GM19025 (cell line): ENCODE data around the gene FRMD1.

Experiments used
- ATAC-seq: cut with Tn5 transposase; IDR thresholded peaks from one replicate; pipeline ENCODE4 v1.9.1; 2021; ENCODE audit warnings: mild to moderate bottlenecking, low read depth, moderate library complexity; ENCODE audit not compliant: unreplicated experiment

Gene FRMD1

DNA sequence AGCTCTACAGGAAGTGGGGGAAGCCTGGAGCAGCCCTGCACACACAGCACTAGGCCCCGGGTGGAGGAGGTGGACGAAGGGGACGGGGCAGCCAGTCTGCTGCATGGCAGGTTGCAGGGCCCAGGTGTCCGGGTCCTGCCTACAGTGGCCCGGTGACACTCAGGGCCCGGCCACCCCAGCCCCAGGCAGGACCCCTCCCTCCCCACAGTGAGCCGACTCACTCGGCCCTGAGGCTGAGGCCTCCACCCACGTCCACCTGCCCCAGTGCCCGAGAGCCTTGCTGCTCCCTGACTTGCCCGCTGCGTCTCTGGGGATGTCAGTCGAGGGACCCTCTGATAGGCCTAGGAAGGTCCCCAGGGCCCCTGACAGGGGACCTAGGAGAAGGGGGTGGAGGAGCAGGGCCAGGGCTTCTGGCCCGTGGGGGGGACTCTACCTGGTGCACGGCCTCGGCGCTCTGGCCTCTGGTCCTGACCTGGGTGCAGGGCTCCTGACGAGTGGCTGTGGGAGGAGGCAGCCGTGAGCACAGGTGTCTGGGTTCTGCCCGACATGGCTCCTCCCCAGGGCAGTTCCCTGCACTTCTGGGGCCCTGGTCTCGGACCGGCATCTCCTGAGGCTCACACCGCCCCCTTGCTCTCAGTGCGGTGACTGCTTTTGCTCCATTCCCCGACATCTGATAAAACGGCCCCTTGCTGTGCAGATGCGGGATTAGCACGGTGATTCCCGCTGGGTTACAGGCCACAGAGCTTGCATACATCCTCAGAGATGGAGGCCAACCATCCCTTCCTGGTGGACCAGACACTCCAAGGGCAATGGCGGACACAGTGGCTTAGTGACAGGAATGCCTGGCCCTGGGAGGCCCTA, 20.1 kb downstream of the FRMD1 start:
- ATAC-seq: no peak

DNA sequence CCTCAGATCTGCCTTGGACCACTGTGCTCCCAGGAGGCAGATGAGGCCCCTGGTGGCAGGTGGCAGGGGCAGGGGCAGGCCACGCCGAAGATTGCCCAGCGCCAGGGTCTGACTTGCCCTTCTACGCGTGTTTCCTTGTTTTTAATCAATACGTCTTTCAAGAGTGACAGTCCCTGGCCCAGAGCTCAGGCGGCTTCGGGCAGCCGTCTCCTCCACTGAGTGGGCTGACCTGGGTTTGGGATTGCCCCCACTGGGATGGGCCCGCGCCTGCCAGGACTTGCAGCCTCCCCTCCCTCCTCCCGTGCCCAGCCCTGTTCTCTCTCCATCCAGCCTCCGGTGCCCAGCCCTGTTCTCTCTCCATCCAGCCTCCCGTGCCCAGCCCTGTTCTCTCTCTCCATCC, 21.2 kb downstream of the FRMD1 start:
- ATAC-seq: no peak

DNA sequence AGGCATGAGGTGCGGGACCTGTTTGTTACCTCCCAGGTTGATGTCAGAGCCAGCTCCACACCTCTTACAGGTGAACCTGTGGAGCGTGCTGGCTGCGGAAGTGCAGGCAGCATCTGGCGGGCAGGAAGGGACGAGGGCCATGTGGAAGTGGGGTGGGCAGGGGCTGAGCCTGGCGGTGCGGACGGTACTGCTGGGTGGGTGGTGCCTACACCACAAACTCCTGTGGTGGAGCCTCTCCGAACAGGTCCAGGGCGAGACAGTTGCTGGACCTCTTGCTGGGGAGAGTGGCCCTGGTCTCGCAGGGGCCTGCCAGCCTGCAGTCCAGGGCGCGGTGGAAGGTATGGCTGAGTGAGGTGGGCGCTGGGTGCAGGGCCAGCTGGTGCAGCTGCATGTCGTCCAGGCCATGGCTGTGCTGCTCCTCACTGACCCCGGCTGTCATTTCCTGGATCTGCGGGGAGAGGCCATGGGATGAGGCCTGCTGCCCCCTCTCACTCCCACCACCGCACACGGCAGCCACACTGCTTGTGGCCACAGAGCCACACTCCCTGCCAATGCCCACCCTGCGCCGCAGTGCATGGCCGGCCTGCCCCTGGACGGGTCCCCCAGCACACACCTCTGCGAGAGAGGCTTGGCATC, 22.0 kb downstream of the FRMD1 start:
- ATAC-seq: no peak

DNA sequence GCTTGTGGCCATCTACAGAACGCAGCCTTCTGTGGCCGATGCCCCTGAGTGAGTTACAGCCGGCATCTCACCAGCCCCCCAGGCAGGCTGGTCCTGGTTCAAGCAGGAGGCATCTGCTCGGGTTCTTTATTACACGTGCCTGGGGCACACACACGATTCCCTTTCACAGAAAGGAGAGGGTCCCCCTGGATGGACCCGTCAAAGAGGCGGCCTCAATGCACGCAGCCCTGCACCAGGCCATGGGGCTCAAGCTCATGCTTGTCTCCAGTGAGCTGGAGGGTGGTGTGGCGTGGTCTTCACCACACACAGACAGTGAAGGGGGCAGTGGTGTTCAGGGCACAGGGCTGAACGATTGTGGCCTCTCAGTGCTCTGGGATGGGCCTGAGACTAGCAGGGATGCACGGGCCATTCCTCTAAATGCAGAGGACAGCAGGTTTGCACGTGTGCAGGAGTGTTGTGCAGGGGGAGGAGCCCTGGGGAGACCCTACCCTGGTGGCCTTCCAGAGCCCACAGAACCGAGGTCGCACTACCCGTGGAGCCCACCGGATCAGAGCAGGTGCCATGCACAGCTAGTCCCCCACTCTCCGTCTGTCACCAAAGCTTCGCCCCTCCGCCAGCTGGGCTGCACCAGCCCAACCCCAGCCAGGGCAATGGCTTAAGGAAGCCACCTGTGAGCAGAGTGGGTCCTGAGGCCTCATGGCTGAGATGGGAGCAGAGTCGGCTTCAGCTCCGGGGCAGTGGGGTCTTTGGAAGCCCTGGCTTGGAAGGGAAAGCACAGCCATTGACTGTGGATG, 23.1 kb downstream of the FRMD1 start:
- no peak for ATAC-seq

DNA sequence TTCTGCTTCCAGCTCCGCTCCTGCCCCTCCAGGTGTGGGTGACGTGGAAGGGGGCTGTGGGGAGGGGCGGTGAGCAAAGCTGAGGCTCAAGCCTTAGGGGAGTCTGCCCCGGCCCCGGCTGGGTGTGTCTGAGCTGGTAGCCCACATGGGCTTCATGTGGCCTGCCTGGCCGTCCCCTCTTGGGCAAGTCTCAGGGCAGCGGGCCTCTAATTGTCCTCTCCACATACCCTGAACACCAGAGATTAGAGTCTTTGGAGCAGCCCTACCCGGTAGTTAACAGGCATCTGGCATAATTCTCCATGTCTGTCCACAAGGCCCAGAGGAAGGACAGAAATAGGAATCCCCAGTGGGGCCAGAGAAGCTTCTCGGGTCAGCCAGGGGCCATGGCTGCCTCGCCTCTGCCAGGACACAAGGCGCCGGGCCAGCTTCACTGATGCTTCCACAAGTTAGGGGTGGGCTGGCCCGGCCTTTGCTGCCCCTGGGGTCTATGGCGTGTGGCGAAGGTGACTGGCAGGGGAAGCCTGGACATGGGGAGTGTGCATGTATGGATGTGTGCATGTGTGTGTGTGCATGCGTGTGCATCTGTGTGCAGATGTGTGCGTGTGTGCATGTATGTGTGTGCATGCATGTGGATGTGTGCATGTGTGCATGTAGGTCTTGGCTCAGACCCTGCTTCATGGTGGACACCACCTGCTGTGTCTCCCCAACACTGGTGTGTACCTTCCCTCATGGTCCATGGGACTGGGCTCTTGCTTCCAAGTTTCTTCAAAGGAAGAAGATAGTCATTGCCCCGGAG, 24.0 kb downstream of the FRMD1 start:
- no peak for ATAC-seq

DNA sequence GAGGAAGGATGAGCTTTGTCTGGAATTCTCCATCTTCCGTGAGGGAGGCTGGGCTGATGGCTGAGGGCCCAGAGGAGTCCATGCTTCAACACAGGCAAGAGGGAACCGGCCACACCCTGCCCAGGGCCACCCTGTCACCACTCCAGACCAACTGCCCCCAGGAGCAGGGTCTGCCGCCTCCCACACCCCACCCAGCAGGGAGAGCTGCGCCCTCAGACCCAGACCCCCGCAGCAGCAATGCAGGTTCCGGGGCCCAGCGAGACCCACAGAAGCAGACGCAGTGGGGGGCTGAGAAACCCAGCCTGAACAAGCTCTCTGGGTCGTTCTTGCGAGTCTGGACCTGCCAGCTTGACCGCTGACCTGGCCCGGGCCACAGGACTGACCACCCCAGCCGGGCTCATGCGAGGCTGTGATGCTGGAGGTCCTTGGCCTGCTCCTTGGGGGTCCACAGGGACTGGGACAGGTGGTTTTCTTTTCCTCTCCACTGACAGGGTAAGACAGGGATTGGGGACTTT, 25.0 kb downstream of the FRMD1 start:
- no peak for ATAC-seq

DNA sequence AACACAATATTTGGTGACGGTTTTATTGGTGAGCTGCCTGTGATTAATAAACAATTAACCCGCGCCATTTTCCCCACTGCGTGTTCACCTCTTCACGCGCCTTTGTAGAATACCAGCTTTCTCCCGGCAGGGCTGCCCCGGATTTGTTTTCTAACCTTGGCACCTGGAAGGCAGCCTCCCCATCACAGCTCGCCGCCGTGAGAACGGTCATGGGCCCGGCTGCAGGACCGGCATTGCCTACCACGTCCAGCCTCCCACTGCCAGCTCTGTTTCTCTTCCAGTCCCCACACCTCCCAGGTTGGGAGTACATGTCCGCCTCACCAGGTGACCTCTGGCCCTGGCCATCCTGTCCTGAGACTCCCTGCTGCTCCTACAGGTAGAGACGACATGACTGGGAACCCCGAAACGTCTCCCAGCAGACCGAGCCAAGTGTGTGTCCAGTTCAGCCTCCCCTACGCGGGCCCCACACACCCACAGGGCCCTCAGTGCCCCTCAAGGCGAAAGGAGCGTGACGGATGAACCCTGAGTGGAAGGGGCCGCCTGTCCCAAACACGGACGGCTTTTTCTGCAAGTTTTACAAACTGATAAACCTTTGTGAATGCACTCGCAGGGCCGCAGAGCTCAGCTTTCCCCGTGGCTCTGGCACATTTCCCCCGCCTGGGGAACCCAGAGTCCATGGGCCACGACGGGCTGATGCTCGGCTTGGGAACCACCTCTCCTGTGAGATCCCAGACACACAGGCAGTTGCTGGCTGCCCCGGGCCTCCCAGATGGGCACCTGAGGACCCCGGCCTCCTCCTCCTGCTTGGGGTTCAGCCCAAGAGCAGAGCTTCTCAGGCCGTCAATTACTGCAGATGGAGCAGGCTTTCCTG, 25.7 kb downstream of the FRMD1 start:
- no peak for ATAC-seq

DNA sequence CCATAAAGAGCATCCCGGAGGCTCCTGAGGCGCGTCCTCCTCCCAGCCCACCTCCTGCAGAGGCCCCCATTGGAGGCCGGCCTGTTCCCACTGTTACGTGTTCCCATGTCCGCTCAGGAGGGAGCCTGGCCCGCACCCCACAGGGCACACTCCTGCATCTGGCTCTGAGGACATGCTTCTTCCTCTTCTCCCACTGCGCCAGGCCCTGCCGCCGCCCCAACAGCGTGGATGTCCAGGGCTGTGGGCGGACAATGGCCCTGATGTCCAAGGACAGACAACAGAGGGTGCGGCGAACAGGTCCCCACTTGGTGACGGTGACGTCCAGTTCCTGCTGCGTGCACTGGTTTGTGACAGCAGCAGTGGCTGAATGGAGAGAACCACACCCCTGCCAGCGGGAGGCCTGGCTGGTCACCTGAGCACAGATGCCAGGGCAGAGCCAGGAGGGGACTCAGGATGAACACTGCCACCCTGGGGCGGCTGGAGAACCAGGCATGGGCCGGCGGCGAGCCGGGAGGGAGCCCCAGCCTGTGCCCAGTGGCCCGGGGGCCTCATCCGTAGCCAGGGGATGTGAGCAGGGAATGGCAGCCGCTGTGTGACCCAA, 26.6 kb downstream of the FRMD1 start:
- ATAC-seq: no peak

DNA sequence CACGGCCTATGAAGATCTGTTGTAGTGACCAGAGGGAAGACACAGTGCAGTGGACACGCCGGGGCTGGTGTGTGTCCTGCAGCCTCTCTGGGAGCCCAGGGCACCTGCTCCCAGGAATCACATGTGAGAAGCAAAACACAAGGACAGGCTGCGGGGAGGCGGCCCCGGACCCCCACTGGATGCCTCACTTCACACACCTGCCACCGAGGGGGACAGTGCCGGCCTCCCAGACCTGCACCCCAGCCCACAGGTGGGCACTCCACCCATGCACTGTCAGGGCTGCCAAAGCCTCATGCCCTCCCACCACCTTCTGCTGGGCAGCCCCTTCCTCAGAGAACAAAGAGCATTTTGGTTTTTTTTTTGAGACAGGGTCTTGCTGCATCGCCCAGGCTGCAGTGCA, 27.4 kb downstream of the FRMD1 start:
- ATAC-seq: no peak

DNA sequence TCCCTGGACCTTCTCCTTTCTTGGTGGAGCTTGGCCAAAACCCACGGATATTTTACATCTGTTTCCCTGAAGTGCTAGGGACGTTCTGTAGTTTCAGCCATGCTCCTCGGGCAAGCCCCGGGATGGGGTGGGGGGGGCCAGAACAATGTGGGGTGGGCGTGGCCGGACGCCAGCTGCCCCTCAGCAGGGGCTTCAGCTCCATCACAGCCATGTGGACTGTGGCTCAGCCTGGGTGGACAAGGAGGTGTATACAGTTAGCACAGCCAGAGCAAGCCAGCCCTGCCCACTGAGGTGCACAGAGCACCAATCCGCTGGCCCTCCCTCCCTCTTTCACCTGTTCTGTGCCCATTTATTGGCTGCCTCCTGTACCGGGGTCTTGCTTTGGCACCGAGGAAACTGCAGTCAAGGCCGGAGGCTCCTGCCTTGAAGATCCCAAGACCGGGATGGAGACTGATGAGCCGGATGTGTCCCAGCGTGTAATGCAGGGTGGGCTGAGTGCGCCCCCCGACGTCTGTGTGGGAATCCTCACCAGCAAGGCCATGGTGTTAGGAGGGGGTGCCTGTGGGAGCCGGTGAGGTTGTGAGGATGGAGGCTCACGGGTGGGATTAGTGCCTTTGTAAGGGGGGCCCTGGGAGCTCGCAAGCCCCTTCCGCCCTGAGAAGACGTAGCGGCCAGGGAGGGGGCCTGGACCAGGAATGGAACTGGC, 28.0 kb downstream of the FRMD1 start:
- ATAC-seq: no peak

DNA sequence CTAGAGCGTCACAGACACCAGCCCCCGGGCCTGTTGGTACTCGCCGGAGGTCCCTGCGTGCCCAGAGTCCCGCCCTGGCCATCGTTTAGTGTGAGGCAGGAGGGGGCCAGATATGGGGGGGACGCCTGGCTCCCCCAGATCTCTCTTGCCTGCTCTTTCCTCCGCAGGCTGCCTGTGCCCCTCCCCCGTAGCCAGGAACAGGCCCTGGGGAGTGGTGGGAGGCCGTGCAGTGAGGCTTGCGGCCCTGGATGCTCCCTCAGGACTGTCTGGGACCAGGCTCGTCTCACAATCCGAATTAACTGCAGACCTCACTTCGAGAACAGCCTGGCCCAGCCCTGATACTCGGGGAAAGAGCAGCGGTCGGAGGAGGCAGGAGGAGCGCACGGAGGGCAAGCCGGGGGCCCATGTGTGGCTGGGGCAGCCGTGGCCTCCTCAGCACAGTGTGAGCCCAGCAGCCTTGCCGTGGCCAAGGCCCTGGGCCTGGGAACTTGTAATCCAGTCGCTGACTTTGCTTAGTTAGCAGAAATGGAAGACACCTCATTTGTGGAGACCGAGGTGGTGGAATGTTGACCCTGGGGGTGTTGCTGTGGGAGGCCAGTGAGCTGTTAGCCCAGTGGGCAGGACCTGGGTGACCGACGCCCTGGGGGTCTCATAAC, 28.7 kb downstream of the FRMD1 start:
- ATAC-seq: no peak

DNA sequence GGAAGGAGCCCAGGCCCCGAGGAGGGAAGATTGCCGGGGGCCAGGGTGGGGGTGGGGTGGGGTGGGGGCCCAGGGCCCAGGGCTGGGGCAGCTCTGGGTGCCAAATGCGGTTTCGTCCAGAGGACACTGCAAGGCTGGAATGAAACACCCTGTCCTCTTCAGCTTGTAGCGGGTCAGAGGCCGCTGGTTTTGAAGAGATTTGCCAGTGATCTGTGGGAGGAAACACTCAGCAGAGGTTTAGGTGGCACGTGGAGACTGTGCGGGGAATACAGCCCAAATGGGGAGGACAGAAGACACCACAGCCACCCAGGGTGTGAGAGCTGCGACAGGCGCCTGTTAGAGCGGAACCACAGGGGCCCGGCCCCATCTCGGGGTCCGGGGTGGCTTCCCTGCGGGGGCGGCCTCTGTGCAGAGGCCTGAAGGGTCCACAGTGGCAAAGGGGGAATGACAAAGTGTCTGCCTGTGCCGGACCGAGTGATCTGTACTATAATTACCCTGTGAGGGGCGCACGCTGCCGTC, 29.2 kb downstream of the FRMD1 start:
- ATAC-seq: no peak

DNA sequence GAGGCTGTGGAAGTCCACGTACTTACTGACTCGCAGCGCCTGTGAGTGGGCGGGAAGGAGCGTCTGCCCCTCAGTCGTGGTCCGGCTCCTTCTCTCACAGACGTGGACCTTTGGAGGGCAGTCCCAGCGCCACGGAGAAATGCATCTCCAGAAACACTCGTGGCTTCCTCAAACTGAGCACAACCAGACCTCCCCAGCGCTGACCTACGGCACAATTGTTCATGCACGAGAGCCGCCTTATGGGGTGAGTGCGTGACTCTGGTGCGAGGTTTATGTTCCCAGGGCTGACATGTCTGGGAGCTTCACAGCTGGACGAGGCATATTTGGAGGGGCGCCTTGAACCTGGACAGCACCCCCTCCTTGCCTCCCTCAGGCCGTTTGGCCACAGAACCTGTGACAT, 29.7 kb downstream of the FRMD1 start:
- no peak for ATAC-seq

DNA sequence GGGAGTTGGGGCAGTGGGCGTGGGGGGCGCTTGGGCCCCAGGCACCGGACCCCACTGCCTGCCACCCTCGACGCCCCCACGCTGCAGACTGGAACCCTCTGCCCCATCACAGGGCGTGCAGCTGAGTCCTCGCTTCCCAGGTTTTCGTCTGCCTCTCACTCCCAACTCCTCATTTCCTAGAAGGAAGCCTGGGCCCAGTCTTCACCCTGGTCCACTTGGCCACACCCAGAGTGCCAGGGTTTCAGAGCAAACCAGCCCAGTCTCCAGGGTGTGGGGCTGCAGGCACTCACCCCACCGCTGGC, 30.3 kb downstream of the FRMD1 start:
- ATAC-seq: no peak

DNA sequence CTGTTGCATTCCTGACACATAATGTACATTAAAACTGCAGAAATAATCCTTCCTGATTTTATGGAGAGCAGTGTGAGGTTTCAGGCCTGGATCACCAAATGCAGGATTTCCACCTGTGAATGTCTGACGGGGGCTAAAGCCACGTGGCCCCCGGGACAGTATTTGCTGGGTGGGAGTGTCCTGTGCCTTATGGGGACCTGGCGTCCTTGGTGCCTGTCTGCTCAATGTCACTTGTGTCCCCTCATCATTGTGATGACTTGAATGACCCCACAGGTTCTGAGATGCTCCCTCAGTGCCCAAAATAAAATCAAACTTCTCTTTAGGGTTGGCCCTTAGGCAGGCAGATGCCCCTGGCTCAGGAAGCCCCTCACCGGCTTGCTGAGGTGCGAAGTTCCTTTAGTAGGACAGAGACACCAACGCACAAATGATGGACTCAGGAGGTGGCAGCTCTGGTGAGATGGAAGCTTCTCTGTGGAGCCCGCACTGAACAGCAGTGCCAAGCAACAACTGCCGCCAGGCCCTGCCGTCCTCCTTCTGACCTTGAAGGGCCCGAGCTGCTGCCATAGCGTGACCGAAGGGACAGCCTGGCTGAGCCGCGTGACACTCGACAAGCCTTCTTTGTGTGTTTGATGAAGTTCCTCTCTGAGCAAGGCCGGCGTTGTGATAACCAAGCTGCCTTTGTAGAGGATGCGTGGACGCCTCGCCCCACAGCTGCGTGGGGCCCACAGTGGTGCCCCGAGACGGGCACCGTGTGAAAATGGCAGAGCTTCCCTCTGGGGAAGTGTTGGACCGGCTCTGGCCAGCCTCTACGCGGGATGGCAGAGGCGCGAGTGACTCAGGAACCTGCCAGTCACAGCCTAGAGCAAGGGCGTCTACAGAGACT, 30.9 kb downstream of the FRMD1 start:
- no peak for ATAC-seq

DNA sequence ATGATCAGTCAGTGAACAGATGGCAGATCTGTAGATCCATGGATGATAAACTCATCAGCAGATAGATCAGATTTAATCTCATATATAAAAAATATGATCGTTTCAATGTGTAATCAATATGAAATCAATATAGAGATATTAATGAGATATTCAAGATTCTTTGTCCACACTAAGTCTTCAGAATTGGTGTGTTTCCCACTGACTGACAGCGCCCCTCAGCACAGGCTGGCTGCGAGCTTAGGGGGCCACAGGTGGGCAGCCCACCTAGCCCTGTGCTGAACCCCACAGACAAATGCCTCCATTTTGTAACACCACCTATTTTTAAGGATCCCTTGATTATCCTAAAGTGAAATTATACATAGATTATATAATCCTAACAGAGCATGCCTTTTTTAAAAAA, 32.3 kb downstream of the FRMD1 start:
- ATAC-seq: no peak
